HG02642 (cell line): ENCODE measurements around the gene MCUR1.

Experiments used
- ATAC-seq: cut with Tn5 transposase; IDR thresholded peaks from one replicate; pipeline ENCODE4 v1.9.1; 2021; ENCODE audit warnings: mild to moderate bottlenecking; ENCODE audit not compliant: unreplicated experiment, poor library complexity

The MCUR1 gene

DNA sequence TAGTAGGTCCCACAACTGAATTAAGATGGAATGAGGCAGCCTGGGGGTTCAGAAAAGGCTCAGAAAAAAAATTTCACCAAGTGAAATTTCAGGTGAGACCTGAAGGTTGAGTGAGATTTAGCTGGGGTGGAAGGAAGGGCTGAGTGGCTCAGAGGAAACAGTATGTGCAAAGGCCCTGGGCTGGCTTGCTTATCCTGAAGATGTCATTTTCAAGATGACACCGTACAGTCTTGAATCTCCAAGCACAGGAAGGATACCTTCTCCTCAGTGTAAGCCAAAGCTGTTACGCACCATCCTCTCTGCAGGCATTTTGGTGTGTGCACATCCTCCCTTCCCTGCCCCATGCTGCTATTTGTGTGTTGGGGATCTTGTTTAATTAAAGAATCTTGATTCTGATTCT lies 59.7 kb downstream of the MCUR1 start:
- ATAC-seq: no peak

DNA sequence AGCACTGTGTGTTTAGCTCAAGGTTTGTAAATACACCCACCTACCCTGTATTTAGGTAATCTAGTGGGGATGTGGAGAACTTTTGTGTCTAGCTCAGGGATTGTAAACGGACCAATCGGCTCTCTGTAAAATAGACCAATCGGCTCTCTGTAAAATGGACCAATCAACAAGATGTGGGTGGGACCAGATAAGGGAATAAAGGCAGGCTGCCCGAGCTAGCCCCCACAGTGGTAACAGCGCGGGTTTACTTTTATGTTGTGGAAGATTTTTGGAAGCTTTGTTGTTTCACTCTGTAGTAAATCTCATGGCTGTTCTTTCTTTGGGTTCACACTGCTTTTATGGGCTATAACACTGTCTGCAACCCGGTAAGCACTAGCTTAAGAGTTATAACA lies 70.6 kb downstream of the MCUR1 start:
- ATAC-seq: no peak

- no peak for ATAC-seq
Observed at GRCh38 chr6:13742961-13743735, 71.2 kb downstream of the MCUR1 start.

DNA sequence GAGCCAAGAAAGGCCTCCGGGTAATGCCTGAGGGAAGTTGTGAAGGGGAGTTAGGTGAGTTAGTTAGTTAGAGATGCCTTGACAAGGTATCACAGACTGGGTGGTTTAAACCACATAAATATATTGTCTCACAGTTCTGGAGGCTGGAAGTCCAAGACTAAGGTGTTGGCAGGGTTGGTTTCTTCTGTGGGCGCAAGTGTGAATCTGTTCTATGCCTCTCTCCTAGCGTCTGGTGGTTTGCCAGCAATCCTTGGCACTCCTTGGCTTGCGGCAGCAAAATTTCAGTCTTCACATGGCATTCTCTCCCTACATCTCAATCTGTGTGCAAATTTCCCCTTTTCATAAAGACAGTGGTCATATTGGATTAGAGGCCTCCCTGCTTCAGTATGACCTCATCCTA lies 73.0 kb downstream of the MCUR1 start:
- no peak for ATAC-seq
